Erythroblast (primary cell): Measurements from ENCODE around the gene TCN2.
A peak's percentile ranks its signal among the peaks of the same experiment; 100 is the strongest.

Experiments used
- DNase-seq, 2 experiments: peaks; one replicate each; lab custom pipeline; 2025; lab: John Stamatoyannopoulos, UW
- GATA1 ChIP-seq: IDR thresholded peaks from 2 replicates; pipeline ENCODE4 v1.6.1; 2011; ENCODE audit warnings: low read depth, mild to moderate bottlenecking, control low read depth, low read length, moderate library complexity
- POLR2A ChIP-seq: IDR thresholded peaks from 2 replicates; pipeline ENCODE4 v1.6.1; 2011; ENCODE audit warnings: mild to moderate bottlenecking, low read length

Gene TCN2

DNA sequence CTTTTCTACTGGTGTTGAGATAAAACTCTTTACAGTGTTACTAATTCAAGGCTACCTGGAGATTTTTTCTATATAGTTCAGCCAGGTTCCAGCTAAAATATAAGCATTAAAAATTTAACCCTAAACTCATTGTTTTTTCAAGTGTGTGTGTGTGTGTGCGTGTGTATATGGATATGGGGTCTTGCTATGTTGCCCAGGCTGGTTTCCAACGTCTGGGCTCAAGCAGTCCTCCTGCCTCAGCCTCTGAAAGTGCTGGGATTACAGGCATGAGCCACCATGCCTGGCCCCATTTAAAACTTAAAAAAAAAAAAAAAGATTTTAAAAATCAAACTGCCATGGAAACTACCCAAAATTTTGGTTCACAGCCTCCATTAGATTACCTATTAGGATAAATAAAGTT lies 10.8 kb upstream of the TCN2 start:
- DNase-seq = no peak
- TF ChIP-seq GATA1 (no peak), POLR2A (no peak)

- no peak for DNase-seq
- TF ChIP-seq GATA1 = no peak
- TF ChIP-seq POLR2A = no peak
Observed at GRCh38 chr22:30596886-30597285, 10.1 kb upstream of the TCN2 start.

GRCh38 chr22:30598986-30599385 lies 8.0 kb upstream of the TCN2 start:
- no peak for DNase-seq

GRCh38 chr22:30600921-30601320 lies 6.1 kb upstream of the TCN2 start:
- TF ChIP-seq POLR2A = no peak
- no peak for TF ChIP-seq GATA1

More at GRCh38 chr22:30598986-30599385, 8.0 kb upstream of the TCN2 start:
- TF ChIP-seq POLR2A (no peak), GATA1 (no peak)

GRCh38 chr22:30601464-30601863 lies 5.5 kb upstream of the TCN2 start:
- no peak for DNase-seq
- no peak for TF ChIP-seq GATA1

More at GRCh38 chr22:30600921-30601320, 6.1 kb upstream of the TCN2 start:
- DNase-seq = no peak

GRCh38 chr22:30602049-30602448 lies 4.9 kb upstream of the TCN2 start:
- TF ChIP-seq GATA1 (no peak), POLR2A (no peak)

GRCh38 chr22:30603801-30604200 lies 3.2 kb upstream of the TCN2 start:
- no peak for DNase-seq

More at GRCh38 chr22:30602049-30602448, 4.9 kb upstream of the TCN2 start:
- DNase-seq = peak; percentile 57 to 61

GRCh38 chr22:30604723-30605122 lies 2.3 kb upstream of the TCN2 start:
- no peak for DNase-seq
- TF ChIP-seq GATA1 (no peak), POLR2A (no peak)

More at GRCh38 chr22:30603801-30604200, 3.2 kb upstream of the TCN2 start:
- TF ChIP-seq POLR2A = no peak
- TF ChIP-seq GATA1 = no peak

GRCh38 chr22:30605449-30606110 lies 1.4 kb upstream of the TCN2 start:
- TF ChIP-seq GATA1 = no peak
- no peak for TF ChIP-seq POLR2A
- peak; percentile 80 to 84 for DNase-seq

- TF ChIP-seq GATA1 (no peak), POLR2A (no peak)
- DNase-seq = no peak
Observed at GRCh38 chr22:30607300-30607930, 441 bp downstream of the TCN2 start.

GRCh38 chr22:30607939-30608338 lies 965 bp downstream of the TCN2 start:
- TF ChIP-seq GATA1 (no peak), POLR2A (no peak)

DNA sequence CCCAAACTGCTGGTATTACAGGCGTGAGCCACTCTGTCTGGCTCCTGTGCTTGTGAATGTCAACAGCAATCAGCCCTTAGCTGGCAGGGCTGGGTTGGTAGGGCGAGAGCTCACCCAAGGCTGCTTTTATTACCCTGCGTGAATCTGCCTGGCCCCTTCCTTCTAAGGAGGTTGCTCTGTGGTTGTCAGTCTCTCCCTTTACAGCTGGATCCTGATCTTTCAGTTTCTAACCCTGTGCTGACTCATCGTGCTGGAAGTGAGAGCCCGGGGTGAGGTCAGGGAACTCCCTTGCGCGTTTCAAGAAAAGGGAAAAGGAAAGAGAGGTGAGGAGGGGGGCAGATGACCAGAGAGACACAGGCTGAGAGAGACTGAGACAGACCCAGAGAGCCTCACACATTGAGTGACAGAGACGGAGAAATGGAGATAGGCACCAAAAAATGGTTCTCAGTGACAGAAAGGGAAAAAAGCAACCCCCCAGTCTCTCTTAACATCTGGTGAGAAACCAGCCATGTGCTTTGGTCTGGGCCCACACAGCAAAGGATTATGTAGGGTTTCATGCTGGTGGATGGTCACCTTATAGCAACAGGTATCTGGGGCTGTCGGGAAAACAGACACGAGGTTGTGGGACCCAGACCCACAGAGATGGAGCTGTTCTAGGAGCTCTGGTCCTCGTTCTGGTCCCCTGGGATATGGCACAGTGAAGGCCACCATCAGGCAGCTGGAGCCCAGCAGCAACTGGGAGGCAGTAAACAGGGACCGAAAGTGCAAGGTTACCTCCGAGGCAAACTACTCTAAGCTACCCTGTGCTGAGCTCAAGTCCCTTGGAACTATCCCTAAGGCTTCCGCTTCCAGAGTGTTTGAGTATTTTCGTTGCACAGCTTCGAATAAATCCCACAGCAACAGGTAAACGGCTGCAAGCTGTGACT lies 2.5 kb downstream of the TCN2 start:
- peak; percentile 81 to 88 for DNase-seq
- TF ChIP-seq GATA1 (no peak), POLR2A (peak; percentile 8)

More at GRCh38 chr22:30607939-30608338, 965 bp downstream of the TCN2 start:
- no peak for DNase-seq

GRCh38 chr22:30610299-30610698 lies 3.3 kb downstream of the TCN2 start:
- TF ChIP-seq POLR2A (no peak), GATA1 (no peak)
- DNase-seq = peak in 1 of 2 experiments; percentile 29

DNA sequence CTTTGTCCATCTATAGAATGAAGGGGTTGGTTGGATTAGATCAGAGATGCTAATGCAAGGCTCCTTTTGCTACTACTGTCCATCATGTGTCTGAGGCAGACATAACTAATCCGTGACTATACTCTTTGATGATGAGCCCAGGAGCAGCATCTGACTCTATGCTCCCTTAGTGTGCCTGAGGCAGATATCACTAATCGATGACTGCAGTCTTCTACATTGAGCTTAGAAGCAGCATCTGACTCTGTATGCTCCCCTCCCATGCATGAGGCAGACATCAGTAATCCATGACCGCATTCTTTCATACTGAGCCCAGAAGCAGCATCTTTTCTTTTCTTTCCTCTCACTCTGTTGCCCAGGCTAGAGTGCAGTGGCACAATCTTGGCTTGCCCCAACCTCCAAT lies 4.2 kb downstream of the TCN2 start:
- TF ChIP-seq GATA1 (no peak), POLR2A (no peak)
- peak; percentile 15 to 42 for DNase-seq
